ENCODE results near the gene ADGRE2.

The ADGRE2 gene

DNA sequence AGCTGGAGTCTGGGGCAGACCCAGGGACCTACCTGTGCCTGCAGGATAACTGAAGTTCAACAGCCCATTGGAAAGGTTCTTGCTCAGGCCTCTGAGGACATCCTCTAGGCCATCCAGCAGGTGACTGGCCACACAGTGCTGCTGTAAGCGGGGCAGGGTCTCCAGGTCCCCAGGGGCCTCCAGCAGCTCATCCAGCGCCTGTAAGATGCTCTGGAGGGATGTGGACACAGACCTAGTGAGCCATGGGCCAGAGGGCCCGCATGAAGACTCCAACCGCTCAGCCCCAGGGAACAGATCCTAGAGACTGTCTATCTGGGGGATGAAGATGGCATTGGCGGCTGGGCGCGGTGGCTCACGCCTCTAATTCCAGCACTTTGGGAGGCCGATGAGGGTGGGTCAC is 14.0 kb downstream of the ADGRE2 start:
- TF ChIP-seq, protein P1, sequence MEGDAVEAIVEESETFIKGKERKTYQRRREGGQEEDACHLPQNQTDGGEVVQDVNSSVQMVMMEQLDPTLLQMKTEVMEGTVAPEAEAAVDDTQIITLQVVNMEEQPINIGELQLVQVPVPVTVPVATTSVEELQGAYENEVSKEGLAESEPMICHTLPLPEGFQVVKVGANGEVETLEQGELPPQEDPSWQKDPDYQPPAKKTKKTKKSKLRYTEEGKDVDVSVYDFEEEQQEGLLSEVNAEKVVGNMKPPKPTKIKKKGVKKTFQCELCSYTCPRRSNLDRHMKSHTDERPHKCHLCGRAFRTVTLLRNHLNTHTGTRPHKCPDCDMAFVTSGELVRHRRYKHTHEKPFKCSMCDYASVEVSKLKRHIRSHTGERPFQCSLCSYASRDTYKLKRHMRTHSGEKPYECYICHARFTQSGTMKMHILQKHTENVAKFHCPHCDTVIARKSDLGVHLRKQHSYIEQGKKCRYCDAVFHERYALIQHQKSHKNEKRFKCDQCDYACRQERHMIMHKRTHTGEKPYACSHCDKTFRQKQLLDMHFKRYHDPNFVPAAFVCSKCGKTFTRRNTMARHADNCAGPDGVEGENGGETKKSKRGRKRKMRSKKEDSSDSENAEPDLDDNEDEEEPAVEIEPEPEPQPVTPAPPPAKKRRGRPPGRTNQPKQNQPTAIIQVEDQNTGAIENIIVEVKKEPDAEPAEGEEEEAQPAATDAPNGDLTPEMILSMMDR (IDR thresholded peaks at IDR 0.05; ENCODE audit: borderline replicate concordance, insufficient read depth, low read depth, low read length) = no peak
- H3K4me3 ChIP-seq (ENCODE audit: low read depth, low read length) = no peak overlapping the region

DNA sequence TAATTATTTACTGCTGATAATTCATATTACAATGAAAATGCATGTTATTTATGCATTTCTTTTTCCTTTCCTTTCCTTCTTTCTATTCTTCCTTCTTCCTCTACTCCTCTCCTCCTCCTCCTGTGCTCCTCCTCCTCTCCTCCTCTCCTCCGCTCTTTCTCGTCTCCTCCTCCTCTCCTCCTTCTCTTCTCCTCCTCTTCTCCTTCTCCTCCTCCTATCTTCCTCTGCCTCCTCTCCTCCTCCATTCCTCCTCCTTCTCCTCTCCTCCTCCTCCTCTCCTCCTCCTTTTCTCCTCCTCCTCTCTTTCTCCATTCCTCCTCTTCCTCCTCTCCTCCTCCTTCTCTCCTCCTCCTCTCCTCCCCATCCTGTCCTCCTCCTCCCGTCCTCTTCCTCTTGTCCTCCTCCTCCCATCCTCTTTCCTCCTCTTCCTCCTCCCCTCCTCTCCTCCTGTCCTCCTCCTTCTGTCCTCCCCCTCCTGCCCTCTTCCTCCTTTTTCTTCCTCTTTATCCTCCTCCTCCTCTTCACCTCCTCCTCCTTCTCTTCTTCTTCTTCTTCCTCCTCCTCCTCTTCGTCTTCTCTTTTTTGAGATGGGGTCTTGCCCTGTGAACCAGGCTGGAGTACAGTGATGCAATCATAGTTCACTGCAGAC is 14.7 kb downstream of the ADGRE2 start:
- H3K4me3 ChIP-seq (ENCODE audit: low read depth, low read length) = no peak overlapping the region
- TF ChIP-seq, protein P1 (IDR thresholded peaks at IDR 0.05; ENCODE audit: borderline replicate concordance, insufficient read depth, low read depth, low read length) = no peak

DNA sequence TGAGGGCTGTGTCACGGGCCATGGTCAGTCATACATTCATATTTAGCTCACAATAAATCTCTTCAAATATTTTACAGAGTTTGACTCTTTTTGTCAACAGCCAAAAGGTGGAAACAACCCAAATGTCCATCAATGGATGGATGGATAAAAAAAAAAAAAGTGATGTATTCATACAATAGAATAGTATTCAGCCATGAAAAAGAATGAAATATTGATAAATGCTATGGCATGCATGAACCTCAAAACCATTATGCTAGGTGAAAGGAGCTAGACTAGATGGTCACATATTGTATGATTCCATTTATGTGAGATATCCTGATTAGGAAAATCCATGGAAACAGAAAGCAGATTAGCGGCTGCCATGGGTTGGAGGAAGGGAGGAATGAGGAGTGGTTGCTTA is 16.2 kb downstream of the ADGRE2 start:
- H3K4me3 ChIP-seq (ENCODE audit: low read depth, low read length) = no peak overlapping the region
- TF ChIP-seq, protein P1 (IDR thresholded peaks at IDR 0.05; ENCODE audit: borderline replicate concordance, insufficient read depth, low read depth, low read length) = no peak

DNA sequence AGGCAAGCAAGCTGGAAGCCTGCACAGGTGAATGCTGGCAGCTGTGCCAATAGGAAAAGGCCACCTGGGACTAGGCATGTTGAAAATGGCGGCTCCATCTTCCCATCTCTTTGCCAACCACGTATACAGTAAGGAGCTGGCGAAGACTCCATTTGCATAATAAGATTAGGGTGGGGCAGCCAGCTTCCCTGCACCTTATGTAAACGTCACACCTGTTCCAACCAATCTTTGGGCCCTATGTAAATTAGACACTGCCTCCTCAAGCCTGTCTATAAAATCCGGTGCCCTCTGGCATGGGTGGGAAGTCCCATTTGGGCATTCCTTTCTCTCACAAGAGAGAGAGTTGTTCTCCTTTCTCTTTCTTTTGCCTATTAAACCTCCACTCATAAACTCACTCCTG is 16.8 kb downstream of the ADGRE2 start:
- no peak overlapping the region for H3K4me3 ChIP-seq (ENCODE audit: low read depth, low read length)
- TF ChIP-seq, protein P1 (IDR thresholded peaks at IDR 0.05; ENCODE audit: borderline replicate concordance, insufficient read depth, low read depth, low read length) = no peak

DNA sequence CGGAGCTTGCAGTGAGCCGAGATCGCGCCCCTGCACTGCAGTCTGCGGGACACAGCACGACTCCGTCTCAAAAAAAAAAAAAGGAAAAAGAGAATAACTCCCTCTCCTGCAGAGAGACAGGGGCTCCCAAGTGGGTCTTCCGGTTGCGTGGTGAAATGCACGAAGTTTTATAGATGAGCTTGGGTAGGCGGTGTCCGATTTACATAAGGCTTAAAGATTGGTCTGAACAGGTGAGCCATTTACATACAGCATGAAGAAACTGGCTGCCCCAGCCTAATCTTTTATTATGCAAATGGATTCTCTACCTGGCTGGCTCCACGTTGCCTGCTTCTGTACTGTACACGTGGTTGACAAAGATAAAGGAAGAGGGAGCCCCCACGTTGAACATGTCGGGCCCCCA is 19.5 kb downstream of the ADGRE2 start:
- TF ChIP-seq, protein P1 (IDR thresholded peaks at IDR 0.05; ENCODE audit: borderline replicate concordance, insufficient read depth, low read depth, low read length) = no peak

DNA sequence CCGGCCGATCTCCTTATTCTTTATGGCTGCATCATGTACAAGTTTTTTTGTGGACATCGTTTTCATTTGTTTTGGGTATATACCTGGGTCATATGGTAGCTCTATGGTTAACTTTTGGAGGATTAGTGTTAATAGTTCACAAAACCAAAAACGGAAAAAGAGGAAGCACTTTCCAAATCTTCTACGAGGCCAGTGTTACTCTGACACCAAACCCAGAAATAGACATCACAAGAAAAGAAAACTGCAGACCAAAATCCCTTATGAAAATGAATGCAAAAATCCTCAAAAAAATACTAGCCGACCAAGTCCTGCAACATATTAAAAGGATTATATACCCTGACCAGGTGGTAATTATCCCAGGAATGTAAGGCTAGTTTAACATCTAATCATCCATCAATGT is 29.8 kb downstream of the ADGRE2 start:
- no peak overlapping the region for H3K4me3 ChIP-seq (ENCODE audit: low read depth, low read length)
- TF ChIP-seq, protein P1 (IDR thresholded peaks at IDR 0.05; ENCODE audit: borderline replicate concordance, insufficient read depth, low read depth, low read length) = no peak

More for the DNA sequence above, 19.5 kb downstream of the ADGRE2 start:
- H3K4me3 ChIP-seq (ENCODE audit: low read depth, low read length) = no peak overlapping the region

DNA sequence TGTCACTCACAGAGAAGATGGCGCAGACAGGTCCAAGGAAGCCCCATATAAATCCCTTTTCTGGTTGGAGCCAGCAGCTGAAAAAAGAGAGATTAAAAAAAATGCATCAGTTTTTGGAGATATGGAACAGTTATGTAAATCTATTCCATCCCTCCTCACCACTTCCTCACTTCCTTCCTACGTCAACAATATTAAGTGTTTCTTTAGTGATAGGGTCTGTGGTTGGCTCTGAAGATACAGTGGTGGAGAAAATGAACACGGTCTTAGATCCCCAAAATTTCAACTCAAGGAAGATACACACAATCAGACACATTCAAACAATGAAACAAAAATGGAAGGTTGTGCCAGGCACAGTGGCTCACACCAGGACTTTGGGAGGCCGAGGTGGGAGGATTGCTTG is 31.5 kb downstream of the ADGRE2 start:
- H3K4me3 ChIP-seq (ENCODE audit: low read depth, low read length) = no peak overlapping the region
- TF ChIP-seq, protein P1 (IDR thresholded peaks at IDR 0.05; ENCODE audit: borderline replicate concordance, insufficient read depth, low read depth, low read length) = no peak
